ENCODE measurements around the gene GRAP2.
"Not testable (repeated sequence)": the region's sequence is repeated elsewhere in the genome, so short reads cannot be mapped to it uniquely, and the experiment has no call there.

Gene GRAP2

DNA sequence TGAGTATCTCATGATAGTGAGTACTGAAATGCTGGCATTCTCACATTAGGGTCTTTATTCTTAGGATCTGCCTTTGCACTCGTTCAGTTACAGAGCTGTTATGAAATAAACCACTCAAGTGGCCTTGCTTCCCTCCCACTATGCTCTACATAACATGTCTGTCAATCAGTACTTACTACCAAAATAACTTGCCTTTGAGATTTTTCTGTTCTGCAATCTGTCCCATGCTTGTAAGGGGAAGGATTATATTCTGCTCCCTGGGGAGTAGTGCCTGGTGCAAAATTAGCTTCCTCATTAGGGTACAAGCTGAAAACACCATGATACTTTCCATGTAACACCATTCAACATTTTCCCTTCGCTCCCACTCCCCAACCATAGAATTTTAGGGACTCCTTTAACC, 1.9 kb upstream of the GRAP2 start:
- peak in 1 of 2 donors; percentile 45 for DNase-seq

DNA sequence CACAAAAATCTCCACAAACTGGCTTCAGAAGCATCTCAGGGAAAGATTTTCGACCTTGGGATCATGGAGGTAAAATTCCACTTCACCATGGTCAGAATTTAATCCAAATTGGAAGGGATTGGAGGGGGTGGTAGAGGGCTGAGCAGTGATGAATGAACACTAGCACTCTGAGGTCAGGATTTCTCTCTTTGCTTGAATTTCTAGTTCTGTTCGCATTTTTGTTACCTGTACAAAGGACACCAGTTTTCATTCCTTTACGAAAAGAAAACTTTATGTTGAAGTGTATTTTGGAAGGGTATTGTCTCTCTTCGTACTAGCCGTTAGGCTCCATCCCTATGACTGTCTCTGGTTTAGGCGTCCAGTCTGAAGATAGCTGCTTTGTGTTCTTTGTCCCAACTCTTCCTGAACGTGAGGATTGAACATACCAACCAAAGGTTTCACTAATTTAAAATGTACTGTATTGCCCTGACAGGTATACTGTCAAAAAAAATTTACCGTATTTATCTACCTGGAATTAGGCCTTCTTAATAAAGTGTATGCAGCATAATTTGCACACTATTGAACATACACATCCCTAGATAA, 772 bp downstream of the GRAP2 start:
- no peak for DNase-seq

GRCh38 chr22:39904024-39904423, 3.1 kb downstream of the GRAP2 start:
- DNase-seq = not testable (repeated sequence)

DNA sequence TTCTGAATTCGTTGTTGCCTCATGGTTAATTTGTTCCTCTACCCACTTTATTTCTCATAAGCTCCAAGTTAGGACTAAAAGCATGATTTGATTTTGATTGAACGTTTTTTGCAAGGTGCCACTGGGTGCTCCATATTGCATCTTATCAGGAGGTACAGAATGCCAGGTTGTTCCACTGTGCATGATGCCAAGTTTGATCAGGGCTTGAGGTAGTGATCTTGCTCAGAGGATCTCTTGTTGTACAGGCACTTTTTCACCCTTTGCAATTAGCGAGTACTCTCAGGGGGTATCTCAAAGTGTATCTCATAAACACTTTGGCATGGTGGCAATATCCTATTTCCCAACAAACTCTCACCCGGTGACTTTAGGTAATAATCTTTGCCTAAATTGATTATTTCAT, 4.0 kb downstream of the GRAP2 start:
- no peak for DNase-seq

GRCh38 chr22:39905687-39906086, 4.8 kb downstream of the GRAP2 start:
- no peak for DNase-seq

DNA sequence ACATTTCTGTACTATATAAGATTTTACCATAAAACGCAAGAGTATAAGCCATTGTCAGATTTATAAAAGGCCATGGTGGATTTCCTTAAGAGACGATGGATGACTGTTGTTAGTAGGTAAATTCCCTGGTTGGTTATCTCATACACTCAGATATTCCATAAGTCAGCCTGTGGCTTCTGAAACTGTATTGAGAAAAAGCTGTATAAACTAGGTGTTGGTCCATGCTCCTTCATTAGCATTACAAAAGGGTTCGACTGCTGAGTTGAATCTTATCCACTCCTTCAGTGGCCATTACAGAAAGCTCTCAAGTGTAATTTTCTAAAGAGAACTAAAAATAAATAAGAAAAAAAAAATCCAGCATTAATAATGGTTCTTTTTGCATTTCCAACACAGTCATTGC, 5.3 kb downstream of the GRAP2 start:
- DNase-seq = no peak

DNA sequence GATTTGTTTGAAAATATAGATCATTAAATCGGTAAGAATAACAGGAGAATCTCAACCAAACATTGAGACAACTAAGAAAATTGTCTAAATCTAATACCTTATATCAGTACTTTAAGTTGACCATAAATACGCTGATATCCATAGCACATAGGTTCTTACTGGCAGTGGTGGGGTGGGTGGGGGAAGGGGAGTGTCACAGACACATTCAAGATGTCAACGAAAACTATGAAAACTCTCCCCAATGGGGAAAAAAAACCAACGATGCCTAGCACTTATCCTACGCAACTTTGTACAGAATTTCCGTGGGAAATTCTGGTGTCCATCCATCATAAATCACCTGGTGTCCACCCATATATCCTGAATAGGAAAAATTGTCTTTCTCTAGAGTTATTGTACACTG, 6.2 kb downstream of the GRAP2 start:
- DNase-seq = no peak

GRCh38 chr22:39907605-39908097, 6.8 kb downstream of the GRAP2 start:
- DNase-seq = peak in 1 of 2 donors; percentile 59

GRCh38 chr22:39908136-39908535, 7.3 kb downstream of the GRAP2 start:
- no peak for DNase-seq

DNA sequence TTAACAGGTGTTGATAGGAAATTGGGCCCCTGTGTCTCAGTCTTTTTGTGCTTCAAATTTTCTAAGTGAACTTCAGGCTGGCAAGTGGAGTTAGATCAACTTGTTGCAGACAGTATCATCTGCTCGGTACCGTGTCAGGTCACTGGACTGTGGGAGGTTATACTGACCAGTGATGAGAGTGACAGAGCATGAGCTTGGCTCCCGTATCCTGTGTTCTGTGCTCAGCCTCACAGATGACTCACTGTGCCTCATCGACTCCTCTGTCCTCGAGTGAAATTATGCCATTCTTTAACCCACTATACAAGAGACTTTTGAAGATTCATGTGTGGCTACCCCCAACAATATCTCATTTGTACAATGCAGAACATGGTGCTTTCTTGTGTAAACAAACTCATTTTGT, 7.9 kb downstream of the GRAP2 start:
- no peak for DNase-seq

DNA sequence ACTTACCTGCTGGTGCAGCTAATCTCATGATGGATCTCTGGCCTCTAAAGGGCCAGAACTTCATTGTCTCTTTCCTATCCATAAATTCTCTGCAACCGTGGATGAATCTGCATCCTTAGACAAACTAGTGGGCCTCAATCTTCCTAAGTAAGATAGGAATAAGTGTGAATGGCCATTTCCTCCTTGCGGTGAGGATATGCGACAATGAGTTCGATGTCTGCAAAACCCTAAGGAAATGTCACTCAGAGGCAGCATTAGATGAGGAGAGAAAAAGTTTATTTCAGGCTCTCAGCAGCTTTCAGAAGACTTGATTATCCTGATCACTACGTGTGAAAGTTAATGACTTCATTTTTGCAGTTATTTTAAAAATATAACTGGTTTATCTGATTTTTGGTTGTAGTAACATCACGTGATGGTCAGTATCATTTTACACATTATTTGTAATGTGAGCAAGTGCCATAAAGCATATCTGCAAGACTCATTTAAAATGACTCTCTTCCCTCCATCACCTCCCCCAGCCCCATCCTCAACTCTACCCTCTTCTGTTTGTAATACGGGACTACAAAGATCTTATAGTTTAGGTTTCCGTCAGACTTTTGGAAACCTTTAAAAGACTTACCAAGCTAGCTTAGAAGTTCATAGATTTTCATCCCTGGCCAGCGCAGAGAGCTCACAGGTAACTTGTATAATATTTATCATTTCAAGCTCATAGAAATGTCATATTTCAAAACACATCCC, 10.2 kb downstream of the GRAP2 start:
- no peak for DNase-seq

DNA sequence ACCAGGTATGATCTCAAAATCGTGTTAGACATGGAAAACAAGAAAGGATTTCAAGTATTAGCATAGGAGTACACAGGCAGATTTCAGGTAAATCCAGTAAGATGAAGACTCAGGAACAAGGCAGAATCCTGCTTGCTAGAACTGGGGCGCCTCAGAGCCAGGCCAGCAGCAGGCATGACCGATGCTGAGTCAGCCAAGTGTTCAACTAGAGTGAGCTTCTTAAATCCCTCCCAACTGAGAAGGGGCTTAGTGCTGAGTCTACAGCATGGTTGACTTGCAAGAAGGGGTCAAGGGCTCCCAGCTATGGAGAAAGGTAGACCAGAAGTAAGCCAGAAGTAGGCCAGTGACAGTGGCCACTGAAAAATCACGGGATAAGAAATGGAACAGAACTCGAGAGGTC, 12.4 kb downstream of the GRAP2 start:
- DNase-seq = no peak

DNA sequence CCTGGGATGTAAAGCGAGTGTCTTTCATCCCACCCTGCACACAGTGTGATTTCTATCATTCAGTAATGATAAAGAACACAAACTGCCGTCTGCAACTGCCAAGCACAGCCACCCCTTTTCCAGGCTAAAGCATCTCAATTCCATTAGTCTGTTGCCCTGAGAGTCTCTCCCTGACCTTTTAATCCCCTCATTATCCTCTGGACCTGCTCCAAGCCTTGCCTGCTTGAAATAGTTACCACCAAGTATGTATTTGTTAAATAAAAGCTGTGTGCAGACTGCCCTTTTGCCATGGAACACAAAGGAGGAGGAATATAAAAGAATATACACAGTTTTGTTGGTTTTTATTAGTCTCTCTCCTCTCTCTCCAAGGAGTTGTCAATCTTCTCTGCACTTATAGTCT, 13.0 kb downstream of the GRAP2 start:
- DNase-seq = no peak

- DNase-seq = no peak
Measured at GRCh38 chr22:39914584-39914983, 13.7 kb downstream of the GRAP2 start.

- no peak for DNase-seq
Measured at GRCh38 chr22:39915295-39915726, 14.4 kb downstream of the GRAP2 start.

DNA sequence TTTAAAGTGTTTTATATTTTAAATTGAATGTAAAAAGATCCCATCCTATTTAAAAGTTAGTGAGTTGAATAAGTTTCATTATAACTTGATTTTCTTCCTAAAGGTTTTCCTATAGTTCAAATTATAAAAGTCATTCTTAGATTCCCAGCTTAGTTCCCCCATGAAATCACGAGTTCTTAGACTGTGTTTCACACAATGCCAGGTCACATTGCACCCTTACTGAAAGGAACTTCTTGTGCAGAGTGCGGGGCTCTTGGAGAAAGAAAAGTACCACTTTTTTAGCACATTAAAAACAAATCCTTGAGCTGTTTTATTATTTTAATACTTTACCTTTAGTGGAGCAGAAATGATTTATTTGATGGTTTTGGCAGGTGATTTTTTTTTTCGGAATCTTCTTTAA, 15.6 kb downstream of the GRAP2 start:
- no peak for DNase-seq

- no peak for DNase-seq
Measured at GRCh38 chr22:39917197-39917643, 16.3 kb downstream of the GRAP2 start.

GRCh38 chr22:39917776-39918495, 17.1 kb downstream of the GRAP2 start:
- DNase-seq = peak in 1 of 2 donors; percentile 63

DNA sequence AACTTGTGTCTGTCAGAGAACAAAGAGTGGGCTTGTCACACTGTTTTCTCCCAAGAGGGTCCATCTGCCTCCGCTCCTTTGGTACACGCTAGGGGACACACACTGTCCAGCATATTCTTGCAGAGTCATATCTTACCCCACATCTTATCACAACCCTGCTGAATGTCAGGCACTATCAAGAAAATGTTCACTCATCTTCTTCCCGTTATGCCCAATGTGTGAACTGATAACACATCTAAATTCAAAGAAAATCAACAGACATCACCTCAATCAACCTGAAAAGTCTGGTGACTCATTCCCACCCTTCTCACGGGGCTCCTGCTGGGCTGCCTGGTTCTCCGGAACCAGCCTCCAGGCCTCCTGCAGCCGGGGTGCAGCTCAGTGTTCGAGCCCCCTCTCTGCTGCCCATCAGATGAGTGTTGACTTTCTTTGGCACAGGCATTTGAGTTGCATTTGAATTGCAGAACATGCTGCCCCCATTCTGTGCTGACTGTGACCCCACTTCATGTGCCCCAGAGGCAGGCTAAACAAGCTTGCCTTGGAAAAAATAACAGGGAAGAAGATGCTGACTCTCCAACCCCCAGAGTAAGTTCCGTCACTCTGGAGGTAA, 19.4 kb downstream of the GRAP2 start:
- DNase-seq = peak; percentile 59 to 81

DNA sequence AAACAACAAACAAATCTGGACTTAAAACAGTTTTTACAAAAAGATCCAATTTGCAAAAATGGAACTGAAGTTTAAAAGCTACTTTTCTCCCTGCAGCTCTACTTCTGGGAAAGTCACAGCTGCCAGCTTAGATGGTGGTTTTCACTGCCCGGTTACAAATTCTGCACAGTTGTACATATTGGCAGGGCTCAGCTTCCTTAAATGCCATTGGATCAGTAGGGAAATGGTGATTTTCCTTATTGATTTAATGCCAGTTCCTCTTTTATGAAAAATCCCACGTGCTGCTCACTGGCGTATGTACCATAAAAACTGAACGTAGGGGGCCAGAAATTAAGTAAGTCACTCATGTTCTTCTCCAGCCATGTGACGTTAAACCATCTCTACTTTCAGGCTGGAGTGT, 22.8 kb downstream of the GRAP2 start:
- DNase-seq = no peak

GRCh38 chr22:39924286-39924685, 23.4 kb downstream of the GRAP2 start:
- DNase-seq = no peak

GRCh38 chr22:39925273-39925672, 24.4 kb downstream of the GRAP2 start:
- no peak for DNase-seq

DNA sequence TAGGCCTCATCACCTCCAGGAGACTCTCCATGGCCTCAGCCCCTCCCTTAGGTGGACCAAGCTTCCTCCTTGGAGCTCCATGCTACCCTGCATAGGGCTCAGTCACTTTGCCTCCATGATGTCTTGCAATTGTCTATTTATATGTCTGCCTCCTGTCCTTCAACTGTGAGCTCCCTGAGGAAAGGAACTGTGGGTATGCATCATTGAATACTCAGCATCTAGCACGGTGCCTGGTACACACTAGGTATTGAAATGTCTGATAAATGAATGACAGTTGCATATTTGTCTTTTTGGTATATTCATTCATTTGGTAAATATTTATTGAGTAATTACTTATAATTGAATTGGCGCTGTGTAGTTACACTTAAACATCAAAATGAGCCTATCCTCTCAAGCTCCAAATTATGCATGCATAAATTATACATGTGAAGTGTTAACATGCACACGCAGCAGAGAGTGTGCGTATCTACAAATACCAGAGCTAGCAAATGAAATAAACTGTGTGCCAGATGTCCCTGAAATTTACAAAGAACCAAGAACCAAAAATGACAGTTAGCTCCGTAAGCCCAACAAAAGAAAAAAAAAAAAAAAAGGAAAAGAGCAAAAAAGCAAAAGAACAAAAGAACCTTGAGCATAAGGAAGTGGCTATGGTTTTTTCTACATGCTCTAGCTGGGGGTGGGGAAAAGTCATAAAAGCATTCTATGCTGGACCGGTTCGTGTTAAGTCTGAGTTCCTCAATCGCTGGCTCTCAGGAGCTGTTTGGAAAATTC, 25.2 kb downstream of the GRAP2 start:
- DNase-seq = peak in 1 of 2 donors; percentile 51
